HepG2 (cell line): ENCODE results near the gene ATP7B.

Experiments
- ARID3A ChIP-seq: IDR thresholded peaks from 2 replicates; pipeline ENCODE4 v1.6.1; 2012; ENCODE audit warnings: low read depth, low read length, improper control_type of control experiment
- CTCF ChIP-seq: sonication (generic); formaldehyde crosslinking; IDR thresholded peaks from 2 replicates; pipeline ENCODE4 v1.5.0; 2020; ENCODE audit warnings: mild to moderate bottlenecking, missing genetic modification reagents, moderate library complexity
- HDAC2 ChIP-seq: sonication (generic); formaldehyde crosslinking; IDR thresholded peaks from 2 replicates; pipeline ENCODE4 v1.4.0; 2020; ENCODE audit warnings: missing genetic modification reagents
- KLF15 ChIP-seq: sonication (generic); formaldehyde crosslinking; IDR thresholded peaks from 2 replicates; pipeline ENCODE4 v1.8.1; 2023; ENCODE audit warnings: borderline replicate concordance, mild to moderate bottlenecking, inconsistent platforms, missing genetic modification reagents, mixed read lengths
- PBX3 ChIP-seq: sonication (generic); formaldehyde crosslinking; IDR thresholded peaks from 2 replicates; pipeline ENCODE4 v1.8.1; 2023; ENCODE audit warnings: missing genetic modification reagents, inconsistent platforms, borderline replicate concordance
- RELA ChIP-seq: sonication (generic); formaldehyde crosslinking; IDR thresholded peaks from 2 replicates; pipeline ENCODE4 v1.4.0; 2020; ENCODE audit warnings: missing genetic modification reagents
- SRF ChIP-seq: IDR thresholded peaks from 2 replicates; pipeline ENCODE4 v1.6.1; 2011; ENCODE audit warnings: mild to moderate bottlenecking, low read depth, low read length, moderate library complexity
- ZNF773 ChIP-seq: sonication (generic); formaldehyde crosslinking; IDR thresholded peaks from 2 replicates; pipeline ENCODE4 v1.4.0; 2020; ENCODE audit warnings: missing genetic modification reagents, borderline replicate concordance
- TF ChIP-seq, protein P1 (sequence below): sonication (generic); formaldehyde crosslinking; IDR thresholded peaks from 2 replicates; pipeline ENCODE4 v1.8.1; 2023; ENCODE audit warnings: mild to moderate bottlenecking, moderate library complexity, missing genetic modification reagents

GRCh38 chr13:51916962-51917361, 94.3 kb downstream of the ATP7B start:
- TF ChIP-seq ARID3A (no peak), ZNF773 (CRISPR knock-in tag) (no peak), PBX3 (CRISPR knock-in tag) (no peak), SRF (no peak), CTCF (CRISPR knock-in tag) (no peak), HDAC2 (CRISPR knock-in tag) (no peak), KLF15 (no peak), RELA (CRISPR knock-in tag) (no peak)
- TF ChIP-seq, protein P1, sequence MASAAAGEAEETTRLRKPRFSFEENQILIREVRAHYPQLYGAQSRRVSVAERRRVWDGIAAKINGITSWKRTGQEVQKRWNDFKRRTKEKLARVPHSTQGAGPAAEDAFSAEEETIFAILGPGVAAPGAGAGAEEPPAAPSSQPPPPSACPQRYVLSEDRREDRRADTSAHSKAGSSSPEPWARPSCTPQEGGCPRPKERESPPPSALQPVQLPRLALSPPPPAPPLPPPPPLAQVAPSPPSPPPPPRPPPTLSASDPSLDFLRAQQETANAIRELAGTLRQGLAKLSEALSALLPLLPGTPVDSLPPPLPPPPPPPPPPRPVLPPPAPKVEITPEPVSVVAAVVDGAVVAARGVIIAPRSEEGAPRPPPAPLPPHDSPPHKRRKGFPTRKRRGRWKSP (CRISPR knock-in tag) = no peak
